Pancreas (tissue), 10 donors: Measurements from ENCODE around the gene SCAMP4. TPM values are rescaled to one million over a fixed set of nuclear protein-coding genes. Genes with fewer than 3 reads are reported as not detected.

Experiments used
- ATAC-seq, 4 donors: fragments of 200-7000 bp; cut with Tn5 transposase; one replicate each; pipeline versions ENCODE4 v1.8.0 to v1.9.1; 2020; ENCODE audit warnings: mild to moderate bottlenecking in 4 of 4, moderate library complexity in 4 of 4
- DNase-seq, 6 donors: peaks; one replicate each; pipeline ENCODE4 v3.0.0-alpha.2; 2020
- FAIRE-seq: peaks from 2 replicates; lab custom pipeline; 2012; peaks lifted over from hg19 to GRCh38; lab: Jason Lieb, UNC
- H3K27ac ChIP-seq, 4 donors: fragments of 200-600 bp; sonication (generic); 1 replicate in 3 of 4; 2 replicates in 1 of 4; pipeline versions ENCODE4 v1.5.0 to v1.8.0; 2020
- H3K27me3 ChIP-seq, 4 donors: fragments of 200-600 bp; one replicate each; pipeline ENCODE4 v1.8.0; 2021
- H3K36me3 ChIP-seq, 3 donors: fragments of 200-600 bp; sonication (generic) in 1 of 3; one replicate each; pipeline versions ENCODE4 v1.5.0 to v1.8.0; 2020 to 2021
- H3K4me1 ChIP-seq, 3 donors: fragments of 200-600 bp; one replicate each; pipeline ENCODE4 v1.8.0; 2021
- H3K4me3 ChIP-seq, 4 donors: fragments of 200-600 bp; sonication (generic) in 2 of 4; one replicate each; pipeline versions ENCODE4 v1.5.0 to v1.8.0; 2020 to 2021
- H3K9me3 ChIP-seq, 4 donors: fragments of 200-600 bp; one replicate each; pipeline ENCODE4 v1.8.0; 2021
- WGBS, 2 donors: extraction: QIAGEN DNeasy Blood & Tissue Kit; methylation state at CpG; one replicate each; pipeline ENCODE4 v1.1.7; 2013; 5-methylcytosine and 5-hydroxymethylcytosine counted together
- intact Hi-C, 3 donors: fragments of 100-400 bp; cut with DNase I; formaldehyde crosslinking; loops; one replicate each; pipeline versions ENCODE4 v1.11.1 to v1.14.2; 2022
- polyA plus RNA-seq, 2 donors: library from polyadenylated mRNA; stranded (reverse); fragments of 200-250 nt; gene quantifications; one replicate each; pipeline ENCODE4 v1.2.3, GENCODE V29; 2013
- total RNA-seq, 6 donors: library from RNA; stranded (reverse); fragmentation: NEBNext Ultra II Directional in 4 of 6; extraction: Animal tissue kit (Norgen Biotek cat#: 25700) in 4 of 6; gene quantifications; one replicate each; pipeline versions ENCODE4 v1.2.1 to v1.2.4, GENCODE V29; 2021 to 2023
- TF ChIP-seq, protein P1 (sequence below), 4 donors: fragments of 200-600 bp; sonication (generic) in 3 of 4; IDR thresholded peaks; one replicate each; pipeline versions ENCODE4 v1.5.0 to v1.8.0; 2021; ENCODE audit warnings: antibody characterized with exemption in 4 of 4
- donor health status: healthy with polysubstance abuse.
- donor health status: DM: no; HTN: no; CAD: no; lungs with moderate emphysema.
- donor health status: DM: no; HTN: no; CAD: no.
- donor health status: control.
- donor health status: control.
- donor health status: Bipolar disorder and iron deficiency.
- donor health status: DM: yes; HTN: yes; CAD: no.
- donor health status: DM: no; HTN: no; CAD: no.
- donor health status: DM: no; HTN: no; CAD: no.
- donor health status: DM: yes; HTN: yes; CAD: no.

The SCAMP4 gene
- total and polyA plus RNA-seq, 8 donors: 23.0 to 52.2 (median 31.4) TPM

DNA sequence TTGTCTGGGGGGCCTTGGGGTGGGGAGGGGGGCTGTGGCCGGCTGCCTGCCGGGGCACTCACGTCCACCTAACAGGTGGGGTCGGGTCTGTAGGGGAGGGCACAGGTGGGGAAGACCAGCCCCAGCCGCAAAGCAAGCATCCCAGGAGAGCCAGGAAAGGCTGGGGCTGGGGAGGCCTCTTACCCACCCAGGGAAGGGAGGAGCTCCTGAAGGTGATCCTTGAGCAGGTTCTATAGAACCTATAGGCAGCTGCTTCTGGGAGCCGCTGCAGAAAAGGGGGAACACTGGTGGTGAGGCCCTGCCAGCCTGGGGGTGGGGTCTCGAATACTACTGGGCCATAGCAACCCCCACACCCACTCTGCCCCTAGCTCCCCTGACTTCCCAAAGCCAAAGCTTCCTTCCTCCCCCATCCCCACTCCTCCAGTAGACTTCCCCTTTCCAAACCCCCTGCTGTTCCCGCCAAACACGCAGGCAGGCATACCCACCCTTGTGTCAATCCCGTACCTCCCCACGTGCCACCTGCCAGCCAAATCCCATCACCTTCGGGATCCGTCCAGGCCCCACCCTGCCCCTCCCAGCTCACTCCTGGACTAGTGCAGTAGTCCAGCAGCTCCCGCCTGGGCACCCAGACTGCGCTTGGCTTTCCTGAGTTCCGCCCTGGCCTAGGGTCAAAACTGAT is 47.4 kb upstream of the SCAMP4 start:
- intact Hi-C loops: no loop called here
- 62 to 73% methylated on average over 15 to 16 of the region's 16 CpGs for WGBS, 2 donors
- DNase-seq: peak in 2 of 6 donors; percentile 19 to 27
- no peaks in the 10 kb centered on the region for H3K36me3 ChIP-seq
- TF ChIP-seq, protein P1, sequence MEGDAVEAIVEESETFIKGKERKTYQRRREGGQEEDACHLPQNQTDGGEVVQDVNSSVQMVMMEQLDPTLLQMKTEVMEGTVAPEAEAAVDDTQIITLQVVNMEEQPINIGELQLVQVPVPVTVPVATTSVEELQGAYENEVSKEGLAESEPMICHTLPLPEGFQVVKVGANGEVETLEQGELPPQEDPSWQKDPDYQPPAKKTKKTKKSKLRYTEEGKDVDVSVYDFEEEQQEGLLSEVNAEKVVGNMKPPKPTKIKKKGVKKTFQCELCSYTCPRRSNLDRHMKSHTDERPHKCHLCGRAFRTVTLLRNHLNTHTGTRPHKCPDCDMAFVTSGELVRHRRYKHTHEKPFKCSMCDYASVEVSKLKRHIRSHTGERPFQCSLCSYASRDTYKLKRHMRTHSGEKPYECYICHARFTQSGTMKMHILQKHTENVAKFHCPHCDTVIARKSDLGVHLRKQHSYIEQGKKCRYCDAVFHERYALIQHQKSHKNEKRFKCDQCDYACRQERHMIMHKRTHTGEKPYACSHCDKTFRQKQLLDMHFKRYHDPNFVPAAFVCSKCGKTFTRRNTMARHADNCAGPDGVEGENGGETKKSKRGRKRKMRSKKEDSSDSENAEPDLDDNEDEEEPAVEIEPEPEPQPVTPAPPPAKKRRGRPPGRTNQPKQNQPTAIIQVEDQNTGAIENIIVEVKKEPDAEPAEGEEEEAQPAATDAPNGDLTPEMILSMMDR (IDR thresholded peaks at IDR 0.05): no peak
- H3K27ac ChIP-seq: peak overlapping the region; percentile 55 to 82 (median 72)
- H3K4me1 ChIP-seq: peaks cover 0 to 26% (median 0%) of the 10 kb centered on the region in 3 donors
- ATAC-seq: no peak
- FAIRE-seq: no peak
- no peaks in the 10 kb centered on the region for H3K27me3 ChIP-seq
- no peaks in the 10 kb centered on the region for H3K9me3 ChIP-seq
- peak overlapping the region in 2 of 4 donors; percentile 9 to 40 for H3K4me3 ChIP-seq

DNA sequence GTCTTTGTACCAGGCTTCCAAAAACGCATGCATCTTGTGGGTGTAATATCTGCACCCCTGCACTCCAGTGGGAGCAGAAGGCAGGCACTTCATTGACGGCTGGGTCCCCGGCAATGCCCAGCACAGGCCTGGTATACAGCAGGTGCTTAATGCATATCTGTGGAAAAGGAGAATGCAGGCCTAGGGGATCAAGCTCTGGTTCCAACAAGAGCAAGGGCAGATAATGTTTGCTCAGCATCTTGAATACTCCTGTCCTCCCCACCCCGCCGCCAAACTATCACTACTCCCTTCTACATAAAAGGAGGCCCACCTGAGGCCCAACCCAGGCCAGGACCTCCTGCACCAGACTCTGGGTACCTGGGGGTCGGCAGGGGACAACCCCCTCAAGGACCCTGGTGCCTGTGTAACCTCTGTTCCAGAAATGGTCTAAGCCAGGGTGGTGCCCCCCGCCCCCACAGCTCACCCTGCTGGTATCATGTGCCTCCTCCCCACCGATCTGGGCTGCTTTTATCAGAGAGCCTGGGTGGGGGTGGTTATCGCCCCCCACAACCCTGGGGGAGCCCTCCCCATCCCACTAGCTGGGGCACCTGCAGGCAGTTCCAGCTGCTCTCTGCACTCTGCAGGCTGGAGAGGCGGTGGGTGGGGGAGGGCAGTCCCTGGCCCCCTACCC is 46.7 kb upstream of the SCAMP4 start:
- intact Hi-C loops: no loop called here
- Histone ChIP-seq H3K27me3 (no peaks in the 10 kb centered on the region), H3K36me3 (no peaks in the 10 kb centered on the region), H3K4me3 (no peak overlapping the region), H3K9me3 (no peaks in the 10 kb centered on the region), H3K27ac (peak overlapping the region in 1 of 4 donors; percentile 82), H3K4me1 (peaks cover 0 to 26% (median 0%) of the 10 kb centered on the region in 3 donors)
- WGBS, 2 donors: 73% methylated on average over 10 of the region's 10 CpGs
- TF ChIP-seq, protein P1 (IDR thresholded peaks at IDR 0.05): no peak
- FAIRE-seq (no peak), DNase-seq (peak in 2 of 6 donors; percentile 23 to 38), ATAC-seq (no peak)

DNA sequence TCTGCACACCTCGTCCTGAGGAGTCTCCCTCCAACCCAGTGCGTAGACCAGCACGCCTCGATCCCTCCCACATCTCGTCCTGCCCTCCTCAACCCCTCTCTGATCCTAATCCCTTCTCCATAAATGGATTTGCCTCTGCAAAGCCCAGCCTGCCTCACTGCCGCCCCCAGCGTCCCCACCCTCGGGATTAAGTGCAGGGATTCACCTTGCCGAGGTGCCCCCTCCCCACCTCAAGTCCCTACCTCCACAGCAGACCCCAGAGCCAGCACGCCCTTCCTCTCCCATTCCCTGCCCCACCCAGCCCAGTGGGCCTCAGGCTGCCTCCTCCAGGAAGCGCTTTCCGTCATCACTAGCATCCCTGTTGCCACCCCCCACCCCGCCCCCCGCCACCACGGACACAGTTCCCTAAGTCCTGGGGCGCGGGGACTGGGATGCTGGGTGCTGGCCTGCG is 45.8 kb upstream of the SCAMP4 start:
- TF ChIP-seq, protein P1 (IDR thresholded peaks at IDR 0.05): no peak
- DNase-seq (no peak), FAIRE-seq (no peak), ATAC-seq (no peak)
- H3K4me3 ChIP-seq: no peak overlapping the region
- intact Hi-C loops: no loop called here
- H3K36me3 ChIP-seq: no peaks in the 10 kb centered on the region
- peaks cover 0 to 26% (median 0%) of the 10 kb centered on the region in 3 donors for H3K4me1 ChIP-seq
- H3K27ac ChIP-seq: no peak overlapping the region
- H3K27me3 ChIP-seq: no peaks in the 10 kb centered on the region
- no peaks in the 10 kb centered on the region for H3K9me3 ChIP-seq
- WGBS, 2 donors: 72 to 77% methylated on average over 18 of the region's 18 CpGs

DNA sequence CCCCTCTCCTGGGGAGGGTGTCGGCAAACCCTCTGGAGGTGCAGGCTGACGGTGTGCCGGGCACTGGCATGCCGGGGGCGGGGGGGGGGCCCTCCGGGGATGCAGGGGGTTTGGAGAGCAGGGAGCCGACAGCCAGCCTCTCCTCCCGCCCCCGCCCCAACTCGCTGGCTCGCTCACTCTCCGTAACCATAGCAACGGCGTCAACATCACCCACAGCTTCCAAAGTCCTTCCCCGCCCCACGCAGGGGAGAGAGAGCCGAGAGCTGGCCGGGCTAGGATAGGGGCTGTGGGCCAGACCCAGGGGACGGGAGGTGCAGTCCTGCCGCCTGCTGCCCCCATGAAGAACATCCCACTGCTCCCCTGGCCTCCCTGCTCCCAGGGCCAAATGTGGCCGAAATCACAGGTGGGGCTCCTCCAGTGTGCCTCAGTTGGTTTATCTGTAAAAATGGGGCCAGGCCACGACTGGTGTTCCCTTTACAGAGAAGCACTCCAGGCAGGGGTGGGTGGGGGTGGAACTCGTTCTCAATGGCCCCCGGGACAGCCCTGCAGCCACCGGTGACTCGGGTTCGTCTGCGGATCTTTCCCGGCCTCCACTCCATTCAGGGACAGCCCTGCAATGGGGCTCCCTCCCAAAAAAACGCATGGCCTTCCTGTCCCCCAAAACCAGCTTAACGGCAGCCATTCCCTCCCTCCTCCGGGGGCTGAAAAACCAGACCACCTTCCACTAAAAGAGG is 45.0 kb upstream of the SCAMP4 start:
- Histone ChIP-seq H3K27ac (no peak overlapping the region), H3K36me3 (no peaks in the 10 kb centered on the region), H3K4me1 (peaks cover 0 to 23% (median 0%) of the 10 kb centered on the region in 3 donors), H3K9me3 (no peaks in the 10 kb centered on the region), H3K27me3 (no peaks in the 10 kb centered on the region), H3K4me3 (no peak overlapping the region)
- 38 to 39% methylated on average over 30 to 31 of the region's 32 CpGs for WGBS, 2 donors
- FAIRE-seq (no peak), DNase-seq (peak in 3 of 6 donors; percentile 56 to 68 (median 64)), ATAC-seq (no peak)
- TF ChIP-seq, protein P1 (IDR thresholded peaks at IDR 0.05): no peak
- intact Hi-C loops: no loop called here
